Measurements from ENCODE around the gene BAZ2B.

The BAZ2B gene

GRCh38 chr2:159484532-159484931 is 131.8 kb downstream of the BAZ2B start:
- Histone ChIP-seq H3K27me3 (ENCODE audit: low read depth) (no peaks in the 10 kb centered on the region), H3K9me3 (no peaks in the 10 kb centered on the region), H3K4me3 (no peak overlapping the region), H3K36me3 (replicated peaks) (no peaks in the 10 kb centered on the region), H3K4me1 (no peaks in the 10 kb centered on the region)
- in situ Hi-C loops (cut with MboI; ENCODE audit: low sequenced_read_pairs) = no loop called here
- DNase-seq (ENCODE audit: low spot score in 2 of 2) = no peak

- Histone ChIP-seq H3K4me3 (no peak overlapping the region), H3K36me3 (replicated peaks) (no peaks in the 10 kb centered on the region), H3K4me1 (no peaks in the 10 kb centered on the region), H3K9me3 (no peaks in the 10 kb centered on the region), H3K27me3 (ENCODE audit: low read depth) (no peaks in the 10 kb centered on the region)
- DNase-seq (ENCODE audit: low spot score in 2 of 2) = no peak
- in situ Hi-C loops (cut with MboI; ENCODE audit: low sequenced_read_pairs) = no loop called here
Observed at GRCh38 chr2:159476329-159476728, 140.0 kb downstream of the BAZ2B start.

- DNase-seq (ENCODE audit: low spot score in 2 of 2) = no peak
- in situ Hi-C loops (cut with MboI; ENCODE audit: low sequenced_read_pairs) = no loop called here
- Histone ChIP-seq H3K4me3 (no peak overlapping the region), H3K36me3 (replicated peaks) (no peaks in the 10 kb centered on the region), H3K9me3 (no peaks in the 10 kb centered on the region), H3K4me1 (no peaks in the 10 kb centered on the region), H3K27me3 (ENCODE audit: low read depth) (no peaks in the 10 kb centered on the region)
Observed at GRCh38 chr2:159475793-159476192, 140.6 kb downstream of the BAZ2B start.

- Histone ChIP-seq H3K4me3 (no peak overlapping the region), H3K27me3 (ENCODE audit: low read depth) (no peaks in the 10 kb centered on the region), H3K36me3 (replicated peaks) (no peaks in the 10 kb centered on the region), H3K9me3 (no peaks in the 10 kb centered on the region), H3K4me1 (no peaks in the 10 kb centered on the region)
- no peak for DNase-seq (ENCODE audit: low spot score in 2 of 2)
- in situ Hi-C loops (cut with MboI; ENCODE audit: low sequenced_read_pairs) = no loop called here
Observed at GRCh38 chr2:159471340-159471739, 145.0 kb downstream of the BAZ2B start.

GRCh38 chr2:159468257-159468656 is 148.1 kb downstream of the BAZ2B start:
- no peak for DNase-seq (ENCODE audit: low spot score in 2 of 2)
- no peaks in the 10 kb centered on the region; the same call in 1 of the 2 replicates for H3K36me3 ChIP-seq (replicated peaks)
- H3K4me3 ChIP-seq = no peak overlapping the region
- H3K9me3 ChIP-seq = no peaks in the 10 kb centered on the region
- in situ Hi-C loops (cut with MboI; ENCODE audit: low sequenced_read_pairs) = no loop called here
- H3K27me3 ChIP-seq (ENCODE audit: low read depth) = no peaks in the 10 kb centered on the region
- no peaks in the 10 kb centered on the region for H3K4me1 ChIP-seq

GRCh38 chr2:159462961-159463360 is 153.4 kb downstream of the BAZ2B start:
- in situ Hi-C loops (cut with MboI; ENCODE audit: low sequenced_read_pairs) = no loop called here
- no peaks in the 10 kb centered on the region; the same call in 1 of the 2 replicates for H3K4me1 ChIP-seq
- H3K4me3 ChIP-seq = no peak overlapping the region
- no peak for DNase-seq (ENCODE audit: low spot score in 2 of 2)
- no peaks in the 10 kb centered on the region for H3K27me3 ChIP-seq (ENCODE audit: low read depth)
- no peaks in the 10 kb centered on the region for H3K9me3 ChIP-seq
- H3K36me3 ChIP-seq (replicated peaks) = no peaks in the 10 kb centered on the region; the same call in 1 of the 2 replicates

GRCh38 chr2:159462201-159462785 is 154.1 kb downstream of the BAZ2B start:
- in situ Hi-C loops (cut with MboI; ENCODE audit: low sequenced_read_pairs) = no loop called here
- Histone ChIP-seq H3K36me3 (replicated peaks) (no peaks in the 10 kb centered on the region; the same call in 1 of the 2 replicates), H3K4me3 (no peak overlapping the region), H3K27me3 (ENCODE audit: low read depth) (no peaks in the 10 kb centered on the region), H3K9me3 (no peaks in the 10 kb centered on the region), H3K4me1 (no peaks in the 10 kb centered on the region; the same call in 1 of the 2 replicates)
- no peak for DNase-seq (ENCODE audit: low spot score in 2 of 2)

GRCh38 chr2:159461076-159461475 is 155.3 kb downstream of the BAZ2B start:
- Histone ChIP-seq H3K36me3 (replicated peaks) (no peaks in the 10 kb centered on the region; the same call in 1 of the 2 replicates), H3K4me1 (no peaks in the 10 kb centered on the region; the same call in 1 of the 2 replicates), H3K9me3 (no peaks in the 10 kb centered on the region), H3K27me3 (ENCODE audit: low read depth) (no peaks in the 10 kb centered on the region), H3K4me3 (no peak overlapping the region)
- in situ Hi-C loops (cut with MboI; ENCODE audit: low sequenced_read_pairs) = no loop called here
- DNase-seq (ENCODE audit: low spot score in 2 of 2) = no peak

GRCh38 chr2:159460227-159460626 is 156.1 kb downstream of the BAZ2B start:
- Histone ChIP-seq H3K4me3 (no peak overlapping the region), H3K4me1 (no peaks in the 10 kb centered on the region; the same call in 1 of the 2 replicates)
- in situ Hi-C loops (cut with MboI; ENCODE audit: low sequenced_read_pairs) = no loop called here

GRCh38 chr2:159459279-159459678 is 157.1 kb downstream of the BAZ2B start:
- DNase-seq (ENCODE audit: low spot score in 2 of 2) = no peak
- in situ Hi-C loops (cut with MboI; ENCODE audit: low sequenced_read_pairs) = no loop called here
- Histone ChIP-seq H3K4me3 (no peak overlapping the region), H3K27me3 (ENCODE audit: low read depth) (no peaks in the 10 kb centered on the region), H3K9me3 (no peaks in the 10 kb centered on the region), H3K4me1 (no peaks in the 10 kb centered on the region; the same call in 1 of the 2 replicates), H3K36me3 (replicated peaks) (no peaks in the 10 kb centered on the region; the same call in 1 of the 2 replicates)

More at GRCh38 chr2:159460227-159460626, 156.1 kb downstream of the BAZ2B start:
- H3K27me3 ChIP-seq (ENCODE audit: low read depth) = no peaks in the 10 kb centered on the region
- H3K9me3 ChIP-seq = no peaks in the 10 kb centered on the region
- no peaks in the 10 kb centered on the region; the same call in 1 of the 2 replicates for H3K36me3 ChIP-seq (replicated peaks)
- no peak for DNase-seq (ENCODE audit: low spot score in 2 of 2)

GRCh38 chr2:159457589-159457988 is 158.8 kb downstream of the BAZ2B start:
- no peaks in the 10 kb centered on the region for H3K4me1 ChIP-seq
- DNase-seq (ENCODE audit: low spot score in 2 of 2) = no peak
- no peaks in the 10 kb centered on the region for H3K9me3 ChIP-seq
- in situ Hi-C loops (cut with MboI; ENCODE audit: low sequenced_read_pairs) = no loop called here
- no peaks in the 10 kb centered on the region for H3K27me3 ChIP-seq (ENCODE audit: low read depth)
- H3K4me3 ChIP-seq = no peak overlapping the region
- H3K36me3 ChIP-seq (replicated peaks) = no peaks in the 10 kb centered on the region

GRCh38 chr2:159456500-159457426 is 159.6 kb downstream of the BAZ2B start:
- Histone ChIP-seq H3K9me3 (no peaks in the 10 kb centered on the region), H3K27me3 (ENCODE audit: low read depth) (no peaks in the 10 kb centered on the region), H3K4me1 (no peaks in the 10 kb centered on the region), H3K36me3 (replicated peaks) (no peaks in the 10 kb centered on the region), H3K4me3 (no peak overlapping the region)
- in situ Hi-C loops (cut with MboI; ENCODE audit: low sequenced_read_pairs) = no loop called here
- DNase-seq (ENCODE audit: low spot score in 2 of 2) = no peak

- in situ Hi-C loops (cut with MboI; ENCODE audit: low sequenced_read_pairs) = no loop called here
- no peak for DNase-seq (ENCODE audit: low spot score in 2 of 2)
- Histone ChIP-seq H3K27me3 (ENCODE audit: low read depth) (no peaks in the 10 kb centered on the region), H3K9me3 (no peaks in the 10 kb centered on the region), H3K4me3 (no peak overlapping the region), H3K4me1 (peaks cover 3% of the 10 kb centered on the region; the same call in 1 of the 2 replicates), H3K36me3 (replicated peaks) (no peaks in the 10 kb centered on the region)
Observed at GRCh38 chr2:159455330-159455918, 160.9 kb downstream of the BAZ2B start.

- Histone ChIP-seq H3K36me3 (replicated peaks) (no peaks in the 10 kb centered on the region), H3K9me3 (no peaks in the 10 kb centered on the region), H3K27me3 (ENCODE audit: low read depth) (no peaks in the 10 kb centered on the region), H3K4me1 (peaks cover 13% of the 10 kb centered on the region), H3K4me3 (no peak overlapping the region)
- no peak for DNase-seq (ENCODE audit: low spot score in 2 of 2)
- in situ Hi-C loops (cut with MboI; ENCODE audit: low sequenced_read_pairs) = no loop called here
Observed at GRCh38 chr2:159454185-159454584, 162.2 kb downstream of the BAZ2B start.

Data from HAP-1 (cell line).